Activated CD4-positive, CD25-positive, alpha-beta regulatory T cell treated with anti-CD3 and anti-CD28 coated beads, Interleukin-2, amount 50 U/mL, for 72 hours (primary cell): Measurements from ENCODE around the gene CYB561D1.
A peak's percentile ranks its signal among the peaks of the same experiment; 100 is the strongest.

Experiments
- DNase-seq: peaks from one replicate; pipeline ENCODE4 v3.0.0; 2021

Gene CYB561D1

DNA sequence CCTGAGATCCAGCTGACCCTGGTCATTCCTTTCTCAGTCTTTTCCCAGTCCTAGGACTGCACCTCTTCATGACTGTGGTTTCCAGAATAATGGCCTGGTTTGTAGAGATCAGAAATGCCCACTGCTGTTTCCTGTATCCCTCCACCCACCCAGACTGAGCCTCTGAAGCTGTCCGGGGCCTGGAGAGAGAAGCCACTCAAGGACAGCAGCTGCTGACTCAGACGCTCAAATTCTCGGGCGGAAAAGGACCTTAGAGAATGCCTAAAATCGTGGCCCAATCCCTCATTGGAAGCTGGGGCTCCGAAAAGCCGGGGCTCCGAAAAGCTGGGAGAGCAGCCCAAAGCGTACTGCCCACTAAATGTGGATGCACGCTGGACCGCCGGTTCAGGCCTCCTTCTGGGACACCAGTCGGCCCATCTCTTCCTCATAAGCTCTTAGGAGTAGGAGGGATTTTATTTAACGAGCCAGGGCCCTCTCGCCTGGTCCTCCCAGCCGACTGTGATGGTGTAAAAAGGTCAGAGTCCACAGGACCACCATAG, 38.0 kb downstream of the CYB561D1 start:
- DNase-seq, result no peak

DNA sequence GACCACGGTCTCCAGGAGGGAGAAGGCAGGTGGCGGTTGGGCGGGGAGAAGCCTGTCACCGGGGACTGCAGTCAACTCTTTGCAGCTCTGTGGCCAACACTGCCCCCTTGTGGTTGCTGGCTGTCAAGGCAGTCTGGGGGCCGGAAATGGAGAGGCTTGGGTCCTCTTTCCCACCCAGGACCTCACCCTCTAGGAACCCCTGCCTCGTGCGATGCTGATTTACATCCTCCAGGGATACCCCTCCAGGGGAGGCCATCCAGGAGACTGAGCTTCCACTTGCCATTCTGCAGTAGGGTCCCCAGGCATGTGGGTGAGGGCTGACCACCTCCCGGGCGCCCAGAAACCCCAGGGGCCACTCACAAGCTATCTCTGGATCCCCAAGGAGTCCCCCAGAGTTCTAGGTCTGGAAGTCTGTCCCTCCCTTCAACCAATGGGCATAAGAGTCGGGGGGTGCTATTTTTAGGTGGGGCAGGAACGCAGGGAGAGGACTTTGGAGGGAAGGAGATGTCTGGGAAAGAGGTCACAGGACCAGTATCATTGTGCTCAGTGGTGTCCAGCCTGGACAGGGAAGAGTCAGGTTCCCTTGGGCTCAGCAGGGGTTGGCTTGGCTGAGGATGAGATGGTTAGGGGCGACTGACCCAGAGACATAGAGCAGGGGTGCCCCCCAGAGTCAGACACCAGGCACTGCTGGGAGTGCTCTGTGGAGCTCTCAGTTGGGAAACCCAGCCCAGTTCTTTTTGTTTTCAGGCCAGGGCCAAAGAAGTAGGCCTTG, 38.7 kb downstream of the CYB561D1 start:
- peak; percentile 93 for DNase-seq

DNA sequence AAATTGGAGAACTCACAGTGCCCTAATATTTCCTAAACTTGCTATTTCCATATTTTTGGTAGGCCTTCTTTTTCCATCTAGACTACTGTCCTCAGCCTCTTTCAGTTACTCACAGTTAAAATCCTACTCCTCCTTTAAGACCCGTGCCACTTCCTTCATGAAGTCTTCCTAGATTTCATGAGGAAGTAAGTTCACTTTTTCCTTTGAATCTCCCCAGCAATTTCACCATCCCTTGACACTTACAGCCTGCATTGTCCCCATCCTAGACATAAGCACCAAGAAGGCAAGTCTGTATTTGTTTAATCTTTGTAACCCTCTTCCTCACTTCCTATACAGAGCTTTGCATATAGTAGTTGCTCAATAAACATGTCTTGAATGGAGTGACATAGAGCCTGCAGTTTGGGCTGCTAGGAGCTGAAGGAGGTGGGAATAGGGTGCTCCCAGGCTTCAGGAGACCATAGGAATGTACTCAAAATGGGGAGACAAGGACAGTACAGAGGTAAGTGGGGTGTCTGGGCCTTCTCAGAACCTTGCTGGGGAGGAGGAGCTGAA, 40.5 kb downstream of the CYB561D1 start:
- DNase-seq, result no peak

GRCh38 chr1:109535481-109535880, 41.6 kb downstream of the CYB561D1 start:
- DNase-seq, result no peak

DNA sequence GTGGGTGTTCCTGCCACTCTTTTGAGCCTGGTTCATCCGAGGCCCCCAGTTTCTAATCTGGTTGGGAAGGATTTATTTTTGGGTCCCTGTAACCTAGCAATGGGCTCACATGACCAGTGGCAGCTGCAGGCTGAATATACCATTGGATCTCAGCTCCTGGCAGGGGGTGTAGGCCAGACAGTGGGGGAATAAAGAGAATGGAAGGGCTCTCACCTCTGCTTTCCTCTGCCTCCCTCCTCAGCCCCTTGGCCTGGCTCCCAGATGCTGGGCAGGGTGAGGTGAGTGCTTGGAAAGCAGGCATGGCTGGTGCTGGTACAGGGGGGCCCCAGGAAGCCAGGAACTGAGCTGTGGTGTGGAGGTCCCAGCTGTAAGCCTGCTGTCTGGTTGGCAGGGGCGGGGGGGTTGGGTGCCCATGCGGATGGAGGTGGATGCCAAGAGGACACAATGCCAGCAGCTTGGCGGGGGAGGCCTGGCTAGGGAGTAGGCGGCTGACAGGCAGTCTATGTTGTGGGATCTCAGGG, 42.1 kb downstream of the CYB561D1 start:
- DNase-seq, result no peak

DNA sequence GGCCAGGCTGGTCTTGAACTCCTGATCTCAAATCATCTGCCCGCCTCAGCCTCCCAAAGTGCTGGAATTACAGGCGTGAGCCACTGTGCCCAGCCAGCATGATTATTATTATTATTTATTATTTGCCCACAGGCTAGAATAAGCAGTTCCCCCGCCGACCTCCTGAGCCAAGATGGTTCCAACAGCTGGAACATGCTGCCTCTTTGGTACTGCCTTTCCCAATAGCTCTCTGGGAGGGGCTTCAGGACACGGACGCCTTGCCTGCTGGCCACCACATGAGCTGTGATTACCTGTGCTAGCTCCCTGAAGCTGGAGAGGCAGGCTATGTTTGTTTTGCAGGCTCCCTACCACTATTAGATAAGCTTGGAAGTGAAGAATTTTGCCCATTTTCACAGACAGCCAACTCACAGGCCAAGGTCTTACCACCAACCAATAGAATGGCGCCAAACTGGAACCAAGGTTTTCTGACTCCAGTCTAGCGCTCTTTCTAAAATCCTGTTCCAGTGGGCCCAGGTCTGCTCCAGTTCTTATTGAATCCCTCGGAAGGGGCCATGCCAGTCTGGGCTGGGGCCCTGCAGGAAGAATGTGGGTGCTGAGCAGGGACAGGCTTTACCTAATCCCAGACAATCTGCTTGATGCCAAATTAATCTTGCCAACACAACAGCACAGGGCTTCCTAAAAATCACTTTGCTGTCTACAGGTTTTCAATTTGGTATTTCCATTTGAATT, 43.7 kb downstream of the CYB561D1 start:
- DNase-seq, result no peak

DNA sequence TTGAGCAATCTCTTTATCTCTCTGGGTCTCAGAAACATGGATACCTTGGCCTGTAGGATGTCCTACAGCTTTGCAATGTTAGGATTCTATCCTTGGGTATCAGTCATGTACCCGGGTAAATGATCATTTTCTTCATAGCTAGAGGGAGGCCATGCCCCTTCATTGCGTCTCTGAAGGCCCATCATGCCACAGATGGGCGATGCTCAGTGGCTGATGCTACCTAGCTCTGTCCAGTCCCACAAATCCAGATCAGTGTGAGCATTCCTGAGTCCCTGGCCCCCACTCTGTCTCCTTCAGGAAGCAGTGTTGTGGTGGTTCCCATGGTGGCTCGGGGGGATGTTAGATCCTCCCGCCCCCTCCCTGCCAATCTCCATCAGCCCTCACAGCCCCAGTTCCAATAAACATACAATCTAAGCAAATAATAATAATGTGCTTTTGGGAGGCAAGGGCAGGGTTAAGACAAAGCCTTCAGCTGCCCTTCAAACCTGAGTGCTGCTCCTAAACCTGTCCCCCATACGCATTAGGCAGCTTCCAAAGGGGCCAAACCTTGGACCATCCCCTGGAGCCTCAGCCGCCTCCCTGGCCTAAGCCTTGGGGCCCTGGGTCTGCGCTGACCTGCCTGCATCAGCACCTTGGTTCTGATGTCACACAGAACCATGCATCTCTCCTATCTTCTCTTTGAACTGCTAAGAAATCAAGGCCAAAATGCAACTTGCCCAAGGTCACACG, 45.1 kb downstream of the CYB561D1 start:
- DNase-seq, result no peak

GRCh38 chr1:109539676-109540075, 45.8 kb downstream of the CYB561D1 start, which contains the start of gene GPR61:
GPR61 (plus strand) TSS chr1:109539872; CDS start chr1:109543023, 3,151 bp downstream.
- no peak for DNase-seq

DNA sequence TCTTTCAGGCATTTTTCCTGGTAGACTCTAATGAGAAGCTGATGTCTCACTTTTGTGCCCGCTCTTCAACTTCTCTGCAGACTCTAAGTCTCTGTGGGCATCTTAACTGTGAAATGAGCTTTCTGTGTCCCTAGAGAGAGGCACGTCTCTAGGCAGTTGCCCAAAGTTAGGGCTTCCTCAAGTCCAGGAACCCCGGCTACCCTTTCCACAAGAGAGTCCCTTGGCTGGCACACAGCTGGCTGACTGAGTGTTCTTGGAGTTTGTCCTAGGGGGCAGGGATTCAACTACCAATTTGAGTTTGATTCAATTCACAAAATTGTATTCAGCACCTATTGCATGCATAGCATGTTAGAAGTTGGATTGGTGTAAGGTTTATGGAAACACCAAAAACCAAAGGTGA, 47.2 kb downstream of the CYB561D1 start:
- no peak for DNase-seq

DNA sequence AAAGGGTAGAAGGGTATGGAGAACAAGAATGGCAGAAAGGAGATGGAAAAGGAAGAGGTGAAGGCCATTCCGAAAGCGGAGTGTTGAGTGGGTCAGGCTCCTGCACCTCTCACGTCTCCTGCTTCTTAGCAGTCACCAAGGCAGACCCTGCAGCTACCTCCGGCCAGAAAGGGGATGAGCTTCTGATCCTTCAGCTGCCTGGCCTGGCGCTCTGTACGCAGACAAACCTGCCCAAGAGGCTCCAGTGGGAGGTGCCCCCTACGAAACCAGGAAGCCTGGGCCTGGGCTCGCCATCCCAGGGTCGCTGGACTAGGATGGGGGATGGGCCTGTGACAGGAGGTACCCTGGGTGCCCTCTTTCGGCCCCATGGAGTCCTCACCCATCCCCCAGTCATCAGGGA, 48.8 kb downstream of the CYB561D1 start:
- no peak for DNase-seq

DNA sequence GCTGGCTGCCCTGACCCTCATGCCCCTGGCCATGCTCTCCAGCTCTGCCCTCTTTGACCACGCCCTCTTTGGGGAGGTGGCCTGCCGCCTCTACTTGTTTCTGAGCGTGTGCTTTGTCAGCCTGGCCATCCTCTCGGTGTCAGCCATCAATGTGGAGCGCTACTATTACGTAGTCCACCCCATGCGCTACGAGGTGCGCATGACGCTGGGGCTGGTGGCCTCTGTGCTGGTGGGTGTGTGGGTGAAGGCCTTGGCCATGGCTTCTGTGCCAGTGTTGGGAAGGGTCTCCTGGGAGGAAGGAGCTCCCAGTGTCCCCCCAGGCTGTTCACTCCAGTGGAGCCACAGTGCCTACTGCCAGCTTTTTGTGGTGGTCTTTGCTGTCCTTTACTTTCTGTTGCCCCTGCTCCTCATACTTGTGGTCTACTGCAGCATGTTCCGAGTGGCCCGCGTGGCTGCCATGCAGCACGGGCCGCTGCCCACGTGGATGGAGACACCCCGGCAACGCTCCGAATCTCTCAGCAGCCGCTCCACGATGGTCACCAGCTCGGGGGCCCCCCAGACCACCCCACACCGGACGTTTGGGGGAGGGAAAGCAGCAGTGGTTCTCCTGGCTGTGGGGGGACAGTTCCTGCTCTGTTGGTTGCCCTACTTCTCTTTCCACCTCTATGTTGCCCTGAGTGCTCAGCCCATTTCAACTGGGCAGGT, 49.5 kb downstream of the CYB561D1 start:
- DNase-seq, result no peak

DNA sequence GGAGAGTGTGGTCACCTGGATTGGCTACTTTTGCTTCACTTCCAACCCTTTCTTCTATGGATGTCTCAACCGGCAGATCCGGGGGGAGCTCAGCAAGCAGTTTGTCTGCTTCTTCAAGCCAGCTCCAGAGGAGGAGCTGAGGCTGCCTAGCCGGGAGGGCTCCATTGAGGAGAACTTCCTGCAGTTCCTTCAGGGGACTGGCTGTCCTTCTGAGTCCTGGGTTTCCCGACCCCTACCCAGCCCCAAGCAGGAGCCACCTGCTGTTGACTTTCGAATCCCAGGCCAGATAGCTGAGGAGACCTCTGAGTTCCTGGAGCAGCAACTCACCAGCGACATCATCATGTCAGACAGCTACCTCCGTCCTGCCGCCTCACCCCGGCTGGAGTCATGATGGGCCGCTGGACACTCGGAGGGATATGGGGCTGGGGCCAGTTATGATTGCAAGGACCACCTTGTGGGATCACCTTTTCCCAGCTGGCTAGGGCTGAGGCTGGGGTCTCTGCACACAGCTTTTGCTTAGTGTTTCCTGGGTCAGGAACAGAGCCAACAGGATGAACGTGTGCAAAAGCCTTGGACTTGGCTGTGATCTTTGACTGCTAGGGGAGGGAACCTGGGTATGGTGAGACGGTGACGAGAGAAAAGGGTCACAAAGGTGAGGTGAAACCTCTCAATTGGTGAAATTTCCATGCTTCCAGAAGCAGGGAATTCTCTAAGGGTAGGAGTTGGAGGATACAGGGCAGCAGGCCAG, 50.3 kb downstream of the CYB561D1 start:
- no peak for DNase-seq

GRCh38 chr1:109546311-109547109, 52.6 kb downstream of the CYB561D1 start:
- DNase-seq, result peak; percentile 83

GRCh38 chr1:109547463-109548320, 53.8 kb downstream of the CYB561D1 start:
- DNase-seq, result no peak

- peak; percentile 89 for DNase-seq
Observed at GRCh38 chr1:109548321-109549267, 54.7 kb downstream of the CYB561D1 start, which contains the start of gene GNAI3. GNAI3 (plus strand) TSS chr1:109548615; CDS start chr1:109548721, 106 bp downstream.
